ENCODE results near the gene ASPSCR1. TPM values are rescaled to one million over a fixed set of nuclear protein-coding genes. Genes with fewer than 3 reads are reported as not detected.

The ASPSCR1 gene
- total RNA-seq, 1 donor: 23.6 TPM

DNA sequence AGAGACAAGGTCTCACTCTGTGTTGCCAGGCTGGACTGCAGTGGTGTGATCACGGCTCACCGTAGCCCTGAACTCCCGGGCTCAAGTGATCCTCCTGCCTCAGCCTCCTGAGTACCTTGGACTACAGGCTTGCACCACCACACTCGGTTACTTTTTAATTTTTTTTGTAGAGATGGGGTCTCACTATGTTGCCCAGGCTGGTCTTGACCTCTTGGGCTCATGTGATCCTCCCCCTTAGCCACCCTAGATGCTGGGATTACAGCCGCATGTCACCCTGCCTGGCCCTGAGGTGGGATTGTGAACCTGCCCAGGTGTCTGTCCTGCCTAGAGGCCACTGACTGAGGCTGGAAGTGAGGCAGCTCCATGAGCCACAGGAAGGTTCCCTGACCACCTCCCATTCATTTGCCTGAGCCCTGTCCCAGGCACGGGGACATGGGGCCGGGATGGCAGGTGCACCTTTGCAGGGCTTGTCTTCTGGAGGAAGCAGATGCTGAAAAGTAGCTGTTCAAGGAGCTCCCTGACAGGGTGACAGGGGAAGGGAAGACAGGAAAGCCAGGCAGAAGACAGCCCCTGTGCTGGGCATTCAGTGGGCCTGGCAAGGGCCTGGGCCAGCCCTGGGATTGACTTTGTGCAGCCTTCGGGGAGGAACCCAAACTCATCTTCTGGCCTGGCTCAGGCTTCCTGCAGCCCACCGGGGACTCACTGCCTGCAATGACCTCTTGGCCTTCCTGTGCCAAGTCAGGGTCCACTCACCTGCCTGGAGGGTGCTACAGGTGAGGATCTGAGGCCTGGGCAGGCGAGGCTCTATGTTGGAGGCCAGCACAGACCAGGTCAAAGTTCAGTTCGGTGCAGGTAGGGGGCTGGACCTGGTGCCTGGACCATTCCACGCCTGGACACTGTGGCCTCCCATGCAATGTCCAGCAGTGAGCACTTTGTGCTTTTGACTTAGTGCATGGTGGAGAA is 8.3 kb upstream of the ASPSCR1 start:
- TF ChIP-seq, protein P1, sequence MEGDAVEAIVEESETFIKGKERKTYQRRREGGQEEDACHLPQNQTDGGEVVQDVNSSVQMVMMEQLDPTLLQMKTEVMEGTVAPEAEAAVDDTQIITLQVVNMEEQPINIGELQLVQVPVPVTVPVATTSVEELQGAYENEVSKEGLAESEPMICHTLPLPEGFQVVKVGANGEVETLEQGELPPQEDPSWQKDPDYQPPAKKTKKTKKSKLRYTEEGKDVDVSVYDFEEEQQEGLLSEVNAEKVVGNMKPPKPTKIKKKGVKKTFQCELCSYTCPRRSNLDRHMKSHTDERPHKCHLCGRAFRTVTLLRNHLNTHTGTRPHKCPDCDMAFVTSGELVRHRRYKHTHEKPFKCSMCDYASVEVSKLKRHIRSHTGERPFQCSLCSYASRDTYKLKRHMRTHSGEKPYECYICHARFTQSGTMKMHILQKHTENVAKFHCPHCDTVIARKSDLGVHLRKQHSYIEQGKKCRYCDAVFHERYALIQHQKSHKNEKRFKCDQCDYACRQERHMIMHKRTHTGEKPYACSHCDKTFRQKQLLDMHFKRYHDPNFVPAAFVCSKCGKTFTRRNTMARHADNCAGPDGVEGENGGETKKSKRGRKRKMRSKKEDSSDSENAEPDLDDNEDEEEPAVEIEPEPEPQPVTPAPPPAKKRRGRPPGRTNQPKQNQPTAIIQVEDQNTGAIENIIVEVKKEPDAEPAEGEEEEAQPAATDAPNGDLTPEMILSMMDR (IDR thresholded peaks at IDR 0.05; ENCODE audit: insufficient read depth, low read length): no peak
- H3K4me3 ChIP-seq (ENCODE audit: low read depth, low read length): no peak overlapping the region
- DNase-seq (ENCODE audit: low read depth): no peak

GRCh38 chr17:81973432-81973831 is 4.0 kb upstream of the ASPSCR1 start:
- TF ChIP-seq, protein P1 (IDR thresholded peaks at IDR 0.05; ENCODE audit: insufficient read depth, low read length): no peak

GRCh38 chr17:81976332-81977210 is 858 bp upstream of the ASPSCR1 start:
- DNase-seq (ENCODE audit: low read depth): no peak
- peak overlapping the region; percentile 72 for H3K4me3 ChIP-seq (ENCODE audit: low read depth, low read length)
- TF ChIP-seq, protein P1 (IDR thresholded peaks at IDR 0.05; ENCODE audit: insufficient read depth, low read length): no peak

More at GRCh38 chr17:81973432-81973831, 4.0 kb upstream of the ASPSCR1 start:
- H3K4me3 ChIP-seq (ENCODE audit: low read depth, low read length): no peak overlapping the region
- no peak for DNase-seq (ENCODE audit: low read depth)

- H3K4me3 ChIP-seq (ENCODE audit: low read depth, low read length): peak overlapping the region; percentile 52
- TF ChIP-seq, protein P1 (IDR thresholded peaks at IDR 0.05; ENCODE audit: insufficient read depth, low read length): no peak
Measured at GRCh38 chr17:81978524-81979298, 1.3 kb downstream of the ASPSCR1 start.

DNA sequence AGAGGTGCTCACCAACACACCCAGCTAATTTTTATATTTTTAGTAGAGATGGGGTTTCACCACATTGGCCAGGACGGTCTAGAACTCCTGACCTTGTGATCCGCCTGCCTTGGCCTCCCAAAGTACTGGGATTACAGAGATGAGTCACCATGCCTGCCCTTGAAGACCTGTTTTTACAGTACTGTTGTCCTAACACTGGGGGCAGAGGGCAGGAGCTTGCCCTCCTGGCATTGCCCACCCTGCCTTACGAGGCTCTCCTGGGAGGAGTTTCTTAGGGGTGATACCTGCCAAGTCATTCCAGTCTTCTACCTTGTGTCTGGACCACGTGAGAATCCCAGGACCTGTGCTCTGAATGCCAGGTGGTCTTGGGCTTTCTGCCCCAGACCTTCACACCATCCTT is 2.7 kb downstream of the ASPSCR1 start:
- TF ChIP-seq, protein P1 (IDR thresholded peaks at IDR 0.05; ENCODE audit: insufficient read depth, low read length): no peak
- DNase-seq (ENCODE audit: low read depth): no peak
- H3K4me3 ChIP-seq (ENCODE audit: low read depth, low read length): no peak overlapping the region

More at GRCh38 chr17:81978524-81979298, 1.3 kb downstream of the ASPSCR1 start:
- no peak for DNase-seq (ENCODE audit: low read depth)
